ENCODE measurements around the gene C16orf74.

DNA sequence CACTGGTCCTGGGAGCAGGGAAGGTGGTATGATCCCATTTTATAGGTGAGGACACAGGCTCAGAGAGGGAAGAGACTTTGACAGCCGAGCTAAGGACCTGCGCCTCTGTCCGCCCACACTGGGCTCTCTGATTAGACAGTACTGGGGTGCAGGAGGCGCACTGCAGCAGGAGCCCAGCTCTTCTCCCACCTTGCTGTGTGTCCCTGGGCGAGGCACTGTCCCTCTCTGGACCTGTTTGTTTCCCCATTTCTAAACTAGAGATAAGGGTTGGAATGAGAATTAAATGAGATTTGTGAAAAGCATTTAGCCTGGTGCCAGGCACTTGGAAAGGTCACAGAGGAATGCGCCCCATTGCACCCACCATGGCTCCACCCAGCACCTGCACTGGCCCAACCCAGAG, 42.6 kb downstream of the C16orf74 start:
- TF ChIP-seq, protein P1, sequence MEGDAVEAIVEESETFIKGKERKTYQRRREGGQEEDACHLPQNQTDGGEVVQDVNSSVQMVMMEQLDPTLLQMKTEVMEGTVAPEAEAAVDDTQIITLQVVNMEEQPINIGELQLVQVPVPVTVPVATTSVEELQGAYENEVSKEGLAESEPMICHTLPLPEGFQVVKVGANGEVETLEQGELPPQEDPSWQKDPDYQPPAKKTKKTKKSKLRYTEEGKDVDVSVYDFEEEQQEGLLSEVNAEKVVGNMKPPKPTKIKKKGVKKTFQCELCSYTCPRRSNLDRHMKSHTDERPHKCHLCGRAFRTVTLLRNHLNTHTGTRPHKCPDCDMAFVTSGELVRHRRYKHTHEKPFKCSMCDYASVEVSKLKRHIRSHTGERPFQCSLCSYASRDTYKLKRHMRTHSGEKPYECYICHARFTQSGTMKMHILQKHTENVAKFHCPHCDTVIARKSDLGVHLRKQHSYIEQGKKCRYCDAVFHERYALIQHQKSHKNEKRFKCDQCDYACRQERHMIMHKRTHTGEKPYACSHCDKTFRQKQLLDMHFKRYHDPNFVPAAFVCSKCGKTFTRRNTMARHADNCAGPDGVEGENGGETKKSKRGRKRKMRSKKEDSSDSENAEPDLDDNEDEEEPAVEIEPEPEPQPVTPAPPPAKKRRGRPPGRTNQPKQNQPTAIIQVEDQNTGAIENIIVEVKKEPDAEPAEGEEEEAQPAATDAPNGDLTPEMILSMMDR (IDR thresholded peaks at IDR 0.05) = no peak
- TF ChIP-seq POLR2A (IDR thresholded peaks at IDR 0.05) = no peak

Measured in Peyer's patch (tissue), 4 donors.